GM10847 (cell line): ENCODE results near the gene PARP2.
A peak's percentile ranks its signal among the peaks of the same experiment; 100 is the strongest.

Source experiments
- POLR2A ChIP-seq: IDR thresholded peaks from 2 replicates; pipeline ENCODE4 v1.6.1; 2011; ENCODE audit not compliant: insufficient read length; ENCODE audit errors: extremely low read depth

PARP2 gene

DNA sequence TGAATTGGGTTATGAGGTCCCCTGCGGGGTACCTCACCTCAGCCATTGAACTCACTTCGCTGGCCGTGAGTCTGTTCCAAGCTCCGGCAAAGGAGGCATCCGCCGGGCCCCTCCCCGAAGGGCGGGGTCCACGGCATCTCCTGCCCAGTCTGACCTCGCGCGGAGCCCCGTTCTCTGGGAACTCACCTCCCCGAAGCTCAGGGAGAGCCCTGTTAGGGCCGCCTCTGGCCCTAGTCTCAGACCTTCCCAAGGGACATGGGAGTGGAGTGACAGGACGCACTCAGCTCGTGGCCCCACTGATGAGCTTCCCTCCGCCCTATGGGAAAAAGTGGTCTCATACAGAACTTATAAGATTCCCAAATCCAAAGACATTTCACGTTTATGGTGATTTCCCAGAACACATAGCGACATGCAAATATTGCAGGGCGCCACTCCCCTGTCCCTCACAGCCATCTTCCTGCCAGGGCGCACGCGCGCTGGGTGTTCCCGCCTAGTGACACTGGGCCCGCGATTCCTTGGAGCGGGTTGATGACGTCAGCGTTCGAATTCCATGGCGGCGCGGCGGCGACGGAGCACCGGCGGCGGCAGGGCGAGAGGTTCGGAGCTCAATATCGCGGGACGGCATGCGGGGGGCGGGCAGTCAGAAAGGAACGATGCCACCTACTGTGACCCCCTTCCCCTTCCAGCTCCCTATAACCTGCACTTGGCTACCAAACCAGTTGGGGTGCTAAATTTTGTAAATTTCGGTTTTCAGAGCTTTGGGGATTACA, at the start of gene PARP2:
Gene PARP2 (plus strand): TSS at position 544 of the 770 bp plus-strand sequence. CDS start 7 bp downstream, at position 551.
- peak; percentile 97 for TF ChIP-seq POLR2A

DNA sequence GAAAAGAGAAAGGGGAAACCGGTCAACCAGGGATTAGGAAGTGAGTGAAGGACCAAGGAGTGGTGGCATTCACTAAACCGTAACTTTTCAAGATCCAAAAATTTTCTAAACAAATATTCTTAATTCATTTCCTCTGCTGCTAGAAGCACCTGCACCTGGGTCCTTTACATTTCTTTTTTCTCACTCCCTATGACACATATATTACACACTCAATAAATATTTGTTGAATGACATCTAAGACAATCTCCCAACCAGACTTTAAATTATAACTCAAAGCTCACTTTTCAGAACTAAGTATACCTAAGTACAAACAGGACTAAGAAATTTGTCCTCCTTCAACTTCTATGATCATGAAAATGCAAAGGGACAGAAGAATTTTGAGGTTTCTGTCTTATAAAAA, 48.8 kb upstream of the PARP2 start:
- no peak for TF ChIP-seq POLR2A

DNA sequence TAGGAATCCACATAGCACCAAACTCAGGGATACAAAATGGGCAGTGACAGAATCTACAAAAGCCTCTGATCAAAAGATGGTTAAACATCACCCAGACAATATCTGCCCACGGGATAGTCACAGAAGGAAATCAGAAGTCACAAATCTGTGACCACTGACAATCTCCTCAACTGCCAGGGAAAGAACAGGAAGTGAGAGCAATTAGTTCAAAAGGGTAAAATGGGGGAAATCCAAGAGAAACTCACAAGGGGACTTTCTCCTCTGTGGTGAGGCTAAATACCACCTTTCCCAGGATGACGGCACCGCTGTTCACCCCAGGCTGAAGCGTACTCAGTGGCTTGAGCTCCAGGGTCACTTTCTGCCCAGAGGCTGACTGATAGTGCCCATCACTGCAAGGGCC, 48.4 kb upstream of the PARP2 start:
- TF ChIP-seq POLR2A = no peak

DNA sequence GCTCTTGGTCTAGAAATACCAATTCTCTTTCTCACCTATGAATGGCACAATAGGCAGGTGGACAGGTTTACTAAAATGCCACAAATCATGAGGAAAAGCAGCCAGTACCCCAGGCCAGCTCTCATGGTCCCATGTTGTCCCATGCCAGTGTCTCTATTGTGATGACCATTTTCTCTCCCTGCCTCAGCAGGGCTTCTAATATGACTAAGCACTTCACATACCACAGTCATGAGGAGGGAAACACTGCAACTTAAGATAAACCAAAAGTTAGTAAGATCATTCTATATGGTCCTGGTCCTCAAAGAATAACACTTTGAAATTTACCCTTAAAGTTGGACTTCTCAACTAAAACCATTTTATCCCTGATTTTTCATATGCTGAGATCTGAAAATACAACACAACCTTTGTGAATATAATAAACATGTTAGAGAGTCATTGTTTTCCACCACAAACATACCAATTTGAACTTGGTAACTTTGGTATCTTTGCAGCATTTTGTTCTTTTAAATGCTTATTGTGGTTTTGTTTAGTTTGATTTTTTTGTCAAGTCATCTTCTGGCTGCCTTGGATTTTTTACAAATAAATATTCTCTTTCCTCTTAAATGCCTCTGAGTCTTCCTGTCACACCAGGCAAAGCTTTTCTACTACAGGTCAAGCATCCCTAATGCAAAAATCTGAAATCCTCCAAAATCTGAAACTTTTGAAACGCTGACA, 41.2 kb upstream of the PARP2 start:
- TF ChIP-seq POLR2A = no peak

GRCh38 chr14:20305265-20306078, 38.0 kb upstream of the PARP2 start, which contains the start of gene TTC5:
TTC5 (minus strand) TSS chr14:20305951; CDS start chr14:20305937, 14 bp downstream.
- TF ChIP-seq POLR2A = no peak

- TF ChIP-seq POLR2A = no peak
Observed at GRCh38 chr14:20306079-20306423, 37.4 kb upstream of the PARP2 start.

GRCh38 chr14:20314026-20314425, 29.4 kb upstream of the PARP2 start:
- TF ChIP-seq POLR2A = no peak

GRCh38 chr14:20317720-20318119, 25.7 kb upstream of the PARP2 start:
- TF ChIP-seq POLR2A = no peak

GRCh38 chr14:20327005-20327869, 16.2 kb upstream of the PARP2 start:
- TF ChIP-seq POLR2A = no peak

DNA sequence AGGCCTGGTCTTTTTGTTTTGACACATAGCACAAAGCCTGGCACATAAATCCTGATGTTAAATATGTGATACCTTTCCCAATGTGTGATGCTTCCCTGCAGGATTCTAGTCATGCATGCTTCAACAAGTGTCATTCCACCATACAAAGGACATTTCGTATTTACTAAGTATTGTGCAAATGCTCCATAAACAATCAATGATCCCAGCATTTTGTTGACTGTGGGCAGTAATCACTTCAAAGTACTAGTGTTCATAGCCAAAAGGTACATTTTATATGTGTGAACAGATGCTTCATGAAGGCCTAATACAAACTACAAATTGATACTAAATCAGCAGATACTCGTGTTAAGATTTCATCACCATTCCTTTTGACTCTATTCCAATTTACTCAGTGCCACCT, 14.7 kb upstream of the PARP2 start:
- TF ChIP-seq POLR2A = no peak

- no peak for TF ChIP-seq POLR2A
Observed at GRCh38 chr14:20329355-20329754, 14.1 kb upstream of the PARP2 start.

DNA sequence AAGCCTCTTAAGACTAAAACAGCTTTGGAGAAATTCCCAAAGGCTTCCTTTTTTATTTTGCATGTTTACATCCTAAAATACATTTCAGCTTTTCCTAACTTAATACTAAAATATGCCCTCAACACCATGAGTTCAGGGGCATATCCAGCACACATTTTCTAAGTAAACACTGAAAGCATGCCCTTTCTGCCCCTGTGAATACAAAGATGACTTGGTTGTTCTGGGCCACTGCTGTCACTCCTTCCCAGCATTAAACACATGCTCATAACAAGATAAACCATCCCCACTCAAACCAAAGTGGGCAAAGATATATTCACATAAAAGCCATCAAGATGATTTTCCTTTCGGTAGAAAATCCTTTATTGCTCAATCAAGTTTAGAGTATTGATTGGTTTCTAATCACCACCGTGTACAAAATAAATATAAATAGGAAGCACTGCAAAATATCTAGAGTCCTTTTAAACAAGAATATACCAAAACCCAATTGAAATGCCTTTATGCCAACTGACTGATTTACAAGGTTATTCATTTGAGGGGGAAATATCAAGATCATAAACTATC, 12.3 kb upstream of the PARP2 start:
- no peak for TF ChIP-seq POLR2A

GRCh38 chr14:20332431-20332787, 11.0 kb upstream of the PARP2 start:
- TF ChIP-seq POLR2A = no peak

DNA sequence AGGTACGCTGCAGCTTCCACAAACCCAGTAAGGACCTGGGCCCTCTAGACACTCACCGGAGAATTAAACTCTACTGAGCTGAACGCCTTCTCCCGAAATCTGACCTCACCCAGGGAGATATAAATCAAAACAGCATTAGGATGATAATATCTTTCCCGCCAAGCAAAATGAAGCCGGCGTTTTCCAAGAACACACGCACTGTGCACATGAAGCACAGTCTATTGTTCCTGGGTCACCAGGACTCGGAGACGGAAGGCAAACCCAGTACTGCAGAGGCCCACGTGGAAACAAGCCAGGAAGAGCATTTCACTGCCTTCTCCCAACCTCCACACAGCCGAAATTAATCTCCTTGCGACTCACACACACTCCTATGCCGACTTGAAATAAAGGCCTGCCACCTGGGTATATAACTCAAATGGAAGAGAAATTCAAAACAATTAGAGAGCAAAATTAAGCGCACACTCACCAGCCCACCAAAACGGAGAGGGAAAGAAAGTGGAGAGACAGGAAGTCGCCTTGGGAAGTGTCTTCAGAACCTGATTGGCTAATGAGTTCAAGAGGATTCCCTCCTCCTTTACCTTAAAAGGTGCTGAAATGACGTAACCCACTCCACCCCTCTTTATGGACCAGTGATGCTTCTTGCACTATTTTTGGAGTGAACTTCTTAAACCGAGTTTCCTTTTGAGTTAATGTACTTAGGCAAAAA, 10.5 kb upstream of the PARP2 start, which contains the start of gene CCNB1IP1:
Gene CCNB1IP1 (minus strand): TSS at position 492 of the 706 bp plus-strand sequence. CDS start 16,756 bp downstream, outside the sequence.
- peak; percentile 19 for TF ChIP-seq POLR2A
